MCF 10A (cell line): ENCODE data around the gene VTCN1. TPM values are rescaled to one million over a fixed set of nuclear protein-coding genes. Genes with fewer than 3 reads are reported as not detected.
"Not testable (repeated sequence)": the region's sequence is repeated elsewhere in the genome, so short reads cannot be mapped to it uniquely, and the experiment has no call there.

Source experiments
- BruUV-seq: library from RNA; stranded (reverse); fragments of 400-500 nt; replicated peaks from 2 replicates; lab custom pipeline; 2021; lab: Mats Ljungman, UMichigan
- CTCF ChIA-PET: fragments of 300-600 bp; sonication (Branson Sonifier 250); formaldehyde crosslinking; extraction: SDS; loops from one replicate; lab custom pipeline; 2021; ENCODE audit warnings: antibody characterized with exemption, inconsistent platforms; lab: Yijun Ruan, JAX
- POLR2A ChIA-PET: fragments of 300-600, 350-650 bp; sonication (Branson Sonifier 250); formaldehyde crosslinking; extraction: SDS; loops from one replicate; lab custom pipeline; 2020; ENCODE audit warnings: antibody characterized with exemption, inconsistent platforms; lab: Yijun Ruan, JAX
- DNase-seq: peaks from one replicate; pipeline ENCODE4 v3.0.0-alpha.2; 2018; ENCODE audit not compliant: unreplicated experiment
- H3K27ac Mint-ChIP-seq: one replicate; pipeline ENCODE4 v1.8.0; 2022; ENCODE audit warnings: mild to moderate bottlenecking, low read depth, mixed read lengths; ENCODE audit not compliant: unreplicated experiment
- H3K27me3 Mint-ChIP-seq: one replicate; pipeline ENCODE4 v1.8.0; 2022; ENCODE audit warnings: mixed read lengths; ENCODE audit not compliant: insufficient read depth, unreplicated experiment
- H3K36me3 Mint-ChIP-seq: one replicate; pipeline ENCODE4 v1.8.0; 2022; ENCODE audit warnings: mild to moderate bottlenecking, moderate library complexity, mixed read lengths; ENCODE audit not compliant: insufficient read depth, unreplicated experiment
- H3K4me1 Mint-ChIP-seq: one replicate; pipeline ENCODE4 v1.8.0; 2022; ENCODE audit warnings: mixed read lengths; ENCODE audit not compliant: insufficient read depth, unreplicated experiment
- H3K4me3 Mint-ChIP-seq: one replicate; pipeline ENCODE4 v1.8.0; 2022; ENCODE audit warnings: mild to moderate bottlenecking, moderate library complexity, mixed read lengths; ENCODE audit not compliant: unreplicated experiment
- H3K9me3 Mint-ChIP-seq: one replicate; pipeline ENCODE4 v1.8.0; 2022; ENCODE audit warnings: mixed read lengths; ENCODE audit not compliant: unreplicated experiment
- intact Hi-C: fragments of 100-400 bp; cut with micrococcal nuclease; formaldehyde crosslinking; loops from 2 replicates; pipeline ENCODE4 v1.14.1; 2022
- total RNA-seq: library from RNA; stranded (reverse); gene quantifications from 2 replicates; pipeline ENCODE4 v1.2.3, GENCODE V29; 2022
- TF ChIP-seq, protein P1 (sequence below): fragments of 200-600 bp; IDR thresholded peaks from one replicate; pipeline ENCODE4 v1.8.0; 2022; ENCODE audit warnings: antibody characterized with exemption, mild to moderate bottlenecking; ENCODE audit not compliant: unreplicated experiment

Gene VTCN1
- total RNA-seq, 1 experiment from 2014 or later: not detected

DNA sequence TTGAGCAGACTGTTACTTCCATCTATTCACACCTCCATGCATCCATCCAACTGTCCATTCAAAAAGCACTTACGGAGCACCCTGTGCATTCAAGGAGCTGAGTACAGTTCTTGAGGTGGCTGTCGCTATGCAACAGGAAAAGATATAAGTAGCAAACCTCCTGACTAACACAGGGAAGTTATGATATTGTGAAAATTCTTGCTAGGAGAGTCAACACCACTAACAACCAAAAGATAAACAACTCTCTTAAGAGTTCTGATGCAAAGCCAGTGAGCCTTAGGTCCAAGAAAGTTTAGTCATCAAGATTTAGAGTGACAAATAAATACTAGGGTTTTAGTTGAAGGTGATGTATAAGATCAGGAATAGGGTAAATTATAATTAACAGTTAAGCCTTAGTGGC, 44.7 kb downstream of the VTCN1 start:
- DNase-seq: peak; percentile 44
- no peaks in the 10 kb centered on the region for H3K36me3 Mint-ChIP-seq
- TF ChIP-seq, protein P1, sequence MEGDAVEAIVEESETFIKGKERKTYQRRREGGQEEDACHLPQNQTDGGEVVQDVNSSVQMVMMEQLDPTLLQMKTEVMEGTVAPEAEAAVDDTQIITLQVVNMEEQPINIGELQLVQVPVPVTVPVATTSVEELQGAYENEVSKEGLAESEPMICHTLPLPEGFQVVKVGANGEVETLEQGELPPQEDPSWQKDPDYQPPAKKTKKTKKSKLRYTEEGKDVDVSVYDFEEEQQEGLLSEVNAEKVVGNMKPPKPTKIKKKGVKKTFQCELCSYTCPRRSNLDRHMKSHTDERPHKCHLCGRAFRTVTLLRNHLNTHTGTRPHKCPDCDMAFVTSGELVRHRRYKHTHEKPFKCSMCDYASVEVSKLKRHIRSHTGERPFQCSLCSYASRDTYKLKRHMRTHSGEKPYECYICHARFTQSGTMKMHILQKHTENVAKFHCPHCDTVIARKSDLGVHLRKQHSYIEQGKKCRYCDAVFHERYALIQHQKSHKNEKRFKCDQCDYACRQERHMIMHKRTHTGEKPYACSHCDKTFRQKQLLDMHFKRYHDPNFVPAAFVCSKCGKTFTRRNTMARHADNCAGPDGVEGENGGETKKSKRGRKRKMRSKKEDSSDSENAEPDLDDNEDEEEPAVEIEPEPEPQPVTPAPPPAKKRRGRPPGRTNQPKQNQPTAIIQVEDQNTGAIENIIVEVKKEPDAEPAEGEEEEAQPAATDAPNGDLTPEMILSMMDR: no peak
- no peaks in the 10 kb centered on the region for H3K4me1 Mint-ChIP-seq
- ChIA-PET POLR2A (no interaction called here), CTCF (interaction anchor here (0.7 to 1.2 kb wide), 2 partner anchors 37 to 73 kb away, joined by 3 to 6 read pairs; no protein-coding TSS in a partner anchor)
- no peaks in the 10 kb centered on the region for H3K9me3 Mint-ChIP-seq
- H3K27ac Mint-ChIP-seq: no peak overlapping the region
- no peaks in the 10 kb centered on the region for H3K27me3 Mint-ChIP-seq
- intact Hi-C loops: no loop called here
- H3K4me3 Mint-ChIP-seq: no peak overlapping the region
- BruUV-seq: no TSS peak

DNA sequence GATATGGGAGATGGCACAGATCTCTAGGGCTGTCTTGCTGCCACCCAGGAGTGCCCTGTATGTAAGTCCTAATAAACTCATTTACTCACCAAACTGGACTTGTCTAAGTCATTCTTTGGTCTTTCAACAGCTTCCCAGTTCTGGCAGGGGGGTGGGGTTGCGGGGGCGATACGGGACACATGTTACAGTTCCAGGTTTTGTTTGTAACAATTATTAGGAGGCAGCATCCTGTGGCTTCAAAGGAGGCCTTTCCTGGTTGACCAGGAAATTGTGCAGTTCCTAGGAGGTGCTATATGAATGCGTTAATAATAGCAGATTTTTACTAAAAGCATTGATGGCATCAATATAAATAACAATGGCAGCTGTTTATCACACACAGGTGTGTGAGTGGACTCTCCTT, 46.5 kb downstream of the VTCN1 start:
- Mint-ChIP-seq H3K4me1 (no peaks in the 10 kb centered on the region), H3K27me3 (no peaks in the 10 kb centered on the region), H3K9me3 (no peaks in the 10 kb centered on the region), H3K27ac (no peak overlapping the region), H3K4me3 (no peak overlapping the region), H3K36me3 (no peaks in the 10 kb centered on the region)
- intact Hi-C loops: no loop called here
- no TSS peak for BruUV-seq
- DNase-seq: no peak
- TF ChIP-seq, protein P1: no peak
- POLR2A ChIA-PET: no interaction called here
- CTCF ChIA-PET: no interaction called here

DNA sequence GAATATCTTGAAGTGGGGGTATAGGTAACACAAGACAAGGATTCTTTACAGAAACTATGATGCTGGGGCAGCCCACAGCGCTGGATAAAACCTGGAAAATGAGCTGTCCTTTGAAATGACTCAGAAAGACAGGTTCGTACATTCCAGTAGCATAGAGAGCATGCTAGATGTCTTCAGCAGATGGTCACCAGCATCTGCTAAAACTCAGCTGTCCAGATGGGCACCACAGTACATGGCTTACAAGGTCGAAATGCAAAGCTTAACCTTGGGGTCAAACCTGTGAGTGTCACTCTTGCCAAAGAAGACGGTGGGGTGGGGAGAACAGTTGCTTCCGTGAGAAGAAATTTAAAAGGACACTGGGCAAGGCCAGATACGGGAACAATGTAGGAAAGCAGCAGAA, 47.9 kb downstream of the VTCN1 start:
- TF ChIP-seq, protein P1: no peak
- no TSS peak for BruUV-seq
- DNase-seq: no peak
- Mint-ChIP-seq H3K4me1 (no peaks in the 10 kb centered on the region), H3K9me3 (no peaks in the 10 kb centered on the region), H3K36me3 (no peaks in the 10 kb centered on the region), H3K27ac (no peak overlapping the region), H3K27me3 (no peaks in the 10 kb centered on the region), H3K4me3 (no peak overlapping the region)
- ChIA-PET POLR2A (no interaction called here), CTCF (interaction anchor here (0.8 kb wide), 2 partner anchors 10 to 34 kb away, joined by 3 read pairs; no protein-coding TSS in a partner anchor)
- intact Hi-C loops: no loop called here

DNA sequence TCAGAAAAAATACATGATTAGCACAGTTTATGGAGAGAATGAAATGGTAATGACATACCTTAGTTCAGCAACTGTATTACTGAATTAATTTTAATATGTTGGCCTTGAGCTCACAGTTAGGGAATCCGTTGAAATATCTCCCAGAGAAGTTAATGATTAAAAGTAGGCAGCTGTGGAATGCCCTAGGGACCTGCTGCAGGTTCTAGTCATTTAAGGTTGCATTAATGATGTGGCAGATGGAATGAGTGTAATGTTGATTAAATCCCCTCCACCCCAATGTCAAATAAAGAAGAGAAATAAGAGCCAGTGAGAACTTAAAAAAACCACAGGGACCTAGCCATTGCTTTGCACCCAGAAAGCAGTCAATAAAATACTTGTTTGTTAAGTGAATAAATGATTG, 48.8 kb downstream of the VTCN1 start:
- Mint-ChIP-seq H3K36me3 (no peaks in the 10 kb centered on the region), H3K27ac (no peak overlapping the region), H3K4me3 (no peak overlapping the region), H3K9me3 (no peaks in the 10 kb centered on the region), H3K4me1 (no peaks in the 10 kb centered on the region), H3K27me3 (no peaks in the 10 kb centered on the region)
- TF ChIP-seq, protein P1: no peak
- BruUV-seq: no TSS peak
- POLR2A ChIA-PET: no interaction called here
- no peak for DNase-seq
- CTCF ChIA-PET: interaction anchor here (0.8 to 1.1 kb wide), 2 partner anchors 33 to 123 kb away, joined by 3 read pairs; no protein-coding TSS in a partner anchor
- intact Hi-C loops: no loop called here

DNA sequence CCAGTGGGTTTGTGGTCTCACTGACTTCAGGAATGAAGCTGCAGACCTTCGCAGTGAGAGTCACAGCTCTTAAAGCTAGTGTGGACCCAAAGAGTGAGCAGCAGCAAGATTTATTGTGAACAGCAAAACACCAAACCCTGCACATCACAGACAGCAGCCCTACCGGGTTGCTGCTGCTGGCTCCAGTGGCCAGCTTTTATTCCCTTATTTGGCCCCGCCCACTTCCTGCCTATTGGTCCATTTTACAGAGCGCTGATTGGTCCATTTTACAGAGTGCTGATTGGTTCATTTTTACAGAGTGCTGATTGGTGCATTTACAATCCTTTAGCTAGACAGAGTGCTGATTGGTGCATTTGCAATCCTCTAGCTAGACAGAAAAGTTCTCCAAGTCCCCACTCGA, 59.4 kb downstream of the VTCN1 start:
- intact Hi-C loops, CTCF ChIA-PET: not testable (repeated sequence)

More for the DNA sequence above, 59.4 kb downstream of the VTCN1 start:
- POLR2A ChIA-PET, BruUV-seq, H3K36me3 Mint-ChIP-seq, DNase-seq, H3K27ac Mint-ChIP-seq, H3K4me3 Mint-ChIP-seq, H3K27me3 Mint-ChIP-seq, H3K9me3 Mint-ChIP-seq: not testable (repeated sequence)
- peaks cover 25% of the 10 kb centered on the region for H3K4me1 Mint-ChIP-seq
